WTC11 (cell line): Measurements from ENCODE around the gene FAM124B. TPM values are rescaled to one million over a fixed set of nuclear protein-coding genes. Genes with fewer than 3 reads are reported as not detected.

Source experiments
- ATAC-seq: fragments of 200-7000 bp; cut with Tn5 transposase; 2 replicates; pipeline ENCODE4 v1.10.0; 2021; ENCODE audit warnings: mild to moderate bottlenecking, moderate library complexity
- CTCF ChIA-PET: fragments of 300-600 bp; sonication (Branson Sonifier 250); formaldehyde crosslinking; loops from one replicate; lab custom pipeline; 2021; ENCODE audit warnings: antibody characterized with exemption; lab: Charles Lee
- POLR2A ChIA-PET: fragments of 350-600 bp; sonication (Branson Sonifier 250); formaldehyde crosslinking; loops from one replicate; lab custom pipeline; 2021; ENCODE audit warnings: antibody characterized with exemption; lab: Charles Lee
- DNase-seq: peaks from one replicate; pipeline ENCODE4 v3.0.0; 2021; ENCODE audit warnings: low spot score
- H3K27ac Mint-ChIP-seq: 2 replicates; pipeline ENCODE4 v1.8.0; 2021; ENCODE audit warnings: mixed read lengths
- H3K27me3 Mint-ChIP-seq: 2 replicates; pipeline ENCODE4 v1.8.0; 2021; ENCODE audit warnings: low read depth, mild to moderate bottlenecking, moderate library complexity, mixed read lengths
- H3K36me3 Mint-ChIP-seq: 2 replicates; pipeline ENCODE4 v1.8.0; 2021; ENCODE audit warnings: mixed read lengths
- H3K4me1 Mint-ChIP-seq: 2 replicates; pipeline ENCODE4 v1.8.0; 2022; ENCODE audit warnings: mixed read lengths
- H3K4me3 Mint-ChIP-seq: 2 replicates; pipeline ENCODE4 v1.8.0; 2021; ENCODE audit warnings: mild to moderate bottlenecking, moderate library complexity, mixed read lengths
- H3K9me3 Mint-ChIP-seq: 2 replicates; pipeline ENCODE4 v1.8.0; 2021; ENCODE audit warnings: mixed read lengths
- ATF1 ChIP-seq: sonication (generic); formaldehyde crosslinking; IDR thresholded peaks from 2 replicates; pipeline ENCODE4 v1.8.1; 2023; ENCODE audit warnings: mild to moderate bottlenecking, moderate library complexity, missing genetic modification reagents
- ATF6 ChIP-seq: sonication (generic); formaldehyde crosslinking; IDR thresholded peaks from 2 replicates; pipeline ENCODE4 v1.8.1; 2023; ENCODE audit warnings: mild to moderate bottlenecking, missing genetic modification reagents
- FOXK1 ChIP-seq: sonication (generic); formaldehyde crosslinking; IDR thresholded peaks from 2 replicates; pipeline ENCODE4 v1.8.0; 2022; ENCODE audit warnings: mild to moderate bottlenecking, moderate library complexity, missing genetic modification reagents
- HMGXB4 ChIP-seq: sonication (generic); formaldehyde crosslinking; IDR thresholded peaks from 2 replicates; pipeline ENCODE4 v1.8.1; 2023; ENCODE audit warnings: mild to moderate bottlenecking, moderate library complexity, missing genetic modification reagents
- NFATC4 ChIP-seq: fragments of 250-450 bp; sonication (Bioruptor Pico); IDR thresholded peaks from 2 replicates; pipeline ENCODE4 v1.9.0; 2021; ENCODE audit warnings: mild to moderate bottlenecking
- NFE2L1 ChIP-seq: sonication (generic); formaldehyde crosslinking; IDR thresholded peaks from 2 replicates; pipeline ENCODE4 v1.8.1; 2023; ENCODE audit warnings: missing genetic modification reagents
- NR1H2 ChIP-seq: sonication (generic); formaldehyde crosslinking; IDR thresholded peaks from 2 replicates; pipeline ENCODE4 v1.9.0; 2021; ENCODE audit warnings: mild to moderate bottlenecking, moderate library complexity, missing genetic modification reagents
- SMAD3 ChIP-seq: sonication (generic); formaldehyde crosslinking; IDR thresholded peaks from 2 replicates; pipeline ENCODE4 v1.8.0; 2022; ENCODE audit warnings: missing genetic modification reagents, mild to moderate bottlenecking, borderline replicate concordance
- ZMAT4 ChIP-seq: fragments of 250-450 bp; sonication (Bioruptor Pico); IDR thresholded peaks from 2 replicates; pipeline ENCODE4 v1.9.0; 2021; ENCODE audit warnings: mild to moderate bottlenecking
- ZNF138 ChIP-seq: sonication (generic); formaldehyde crosslinking; conservative IDR thresholded peaks from 2 replicates; pipeline ENCODE4 v1.8.1; 2022; ENCODE audit warnings: mild to moderate bottlenecking, moderate library complexity, missing genetic modification reagents
- ZNF263 ChIP-seq: sonication (generic); formaldehyde crosslinking; IDR thresholded peaks from 2 replicates; pipeline ENCODE4 v1.8.1; 2022; ENCODE audit warnings: low read depth, mild to moderate bottlenecking, moderate library complexity, missing genetic modification reagents
- ZNF512 ChIP-seq: sonication (generic); formaldehyde crosslinking; IDR thresholded peaks from 2 replicates; pipeline ENCODE4 v1.8.1; 2022; ENCODE audit warnings: missing genetic modification reagents, borderline replicate concordance
- total RNA-seq: library from RNA; stranded (reverse); gene quantifications from 3 replicates; pipeline ENCODE4 v1.2.3, GENCODE V29; 2021
- TF ChIP-seq, protein P1 (sequence below): fragments of 250-450 bp; sonication (Bioruptor Pico); IDR thresholded peaks from 2 replicates; pipeline ENCODE4 v1.9.0; 2021; ENCODE audit warnings: mild to moderate bottlenecking
- TF ChIP-seq, protein P2 (sequence below): sonication (generic); formaldehyde crosslinking; IDR thresholded peaks from 2 replicates; pipeline ENCODE4 v1.8.0; 2023; ENCODE audit warnings: missing genetic modification reagents

FAM124B gene
- total RNA-seq, 1 experiment from 2014 or later, result 3.7 TPM

- ChIA-PET CTCF (interaction anchor here (1.1 to 1.3 kb wide), 2 partner anchors 9 to 210 kb away, joined by 4 to 5 read pairs; no protein-coding TSS in a partner anchor), POLR2A (interaction anchor here (0.6 kb wide), 1 partner anchor 64 kb away, joined by 3 read pairs; no protein-coding TSS in a partner anchor)
- DNase-seq, result no peak
- ATAC-seq, result no peak
- Mint-ChIP-seq H3K4me1 (peaks cover 23% of the 10 kb centered on the region), H3K27me3 (peaks cover 11% of the 10 kb centered on the region), H3K27ac (peak overlapping the region; percentile 21; the same call in 1 of the 2 replicates), H3K4me3 (no peak overlapping the region; the same call in 1 of the 2 replicates), H3K36me3 (peaks cover 7% of the 10 kb centered on the region; the same call in 1 of the 2 replicates)
- TF ChIP-seq ATF1 (CRISPR knock-in tag) (no peak), HMGXB4 (no peak), ZMAT4 (no peak), NFE2L1 (CRISPR knock-in tag) (no peak), ZNF512 (no peak), NFATC4 (CRISPR knock-in tag) (no peak), SMAD3 (CRISPR knock-in tag) (no peak), ATF6 (CRISPR knock-in tag) (no peak), FOXK1 (CRISPR knock-in tag) (no peak), ZNF263 (CRISPR knock-in tag) (no peak)
- TF ChIP-seq, protein P1, sequence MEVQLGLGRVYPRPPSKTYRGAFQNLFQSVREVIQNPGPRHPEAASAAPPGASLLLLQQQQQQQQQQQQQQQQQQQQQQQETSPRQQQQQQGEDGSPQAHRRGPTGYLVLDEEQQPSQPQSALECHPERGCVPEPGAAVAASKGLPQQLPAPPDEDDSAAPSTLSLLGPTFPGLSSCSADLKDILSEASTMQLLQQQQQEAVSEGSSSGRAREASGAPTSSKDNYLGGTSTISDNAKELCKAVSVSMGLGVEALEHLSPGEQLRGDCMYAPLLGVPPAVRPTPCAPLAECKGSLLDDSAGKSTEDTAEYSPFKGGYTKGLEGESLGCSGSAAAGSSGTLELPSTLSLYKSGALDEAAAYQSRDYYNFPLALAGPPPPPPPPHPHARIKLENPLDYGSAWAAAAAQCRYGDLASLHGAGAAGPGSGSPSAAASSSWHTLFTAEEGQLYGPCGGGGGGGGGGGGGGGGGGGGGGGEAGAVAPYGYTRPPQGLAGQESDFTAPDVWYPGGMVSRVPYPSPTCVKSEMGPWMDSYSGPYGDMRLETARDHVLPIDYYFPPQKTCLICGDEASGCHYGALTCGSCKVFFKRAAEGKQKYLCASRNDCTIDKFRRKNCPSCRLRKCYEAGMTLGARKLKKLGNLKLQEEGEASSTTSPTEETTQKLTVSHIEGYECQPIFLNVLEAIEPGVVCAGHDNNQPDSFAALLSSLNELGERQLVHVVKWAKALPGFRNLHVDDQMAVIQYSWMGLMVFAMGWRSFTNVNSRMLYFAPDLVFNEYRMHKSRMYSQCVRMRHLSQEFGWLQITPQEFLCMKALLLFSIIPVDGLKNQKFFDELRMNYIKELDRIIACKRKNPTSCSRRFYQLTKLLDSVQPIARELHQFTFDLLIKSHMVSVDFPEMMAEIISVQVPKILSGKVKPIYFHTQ (CRISPR knock-in tag), result no peak
- TF ChIP-seq, protein P2, sequence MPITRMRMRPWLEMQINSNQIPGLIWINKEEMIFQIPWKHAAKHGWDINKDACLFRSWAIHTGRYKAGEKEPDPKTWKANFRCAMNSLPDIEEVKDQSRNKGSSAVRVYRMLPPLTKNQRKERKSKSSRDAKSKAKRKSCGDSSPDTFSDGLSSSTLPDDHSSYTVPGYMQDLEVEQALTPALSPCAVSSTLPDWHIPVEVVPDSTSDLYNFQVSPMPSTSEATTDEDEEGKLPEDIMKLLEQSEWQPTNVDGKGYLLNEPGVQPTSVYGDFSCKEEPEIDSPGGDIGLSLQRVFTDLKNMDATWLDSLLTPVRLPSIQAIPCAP, result no peak
- TF ChIP-seq, all 79 proteins: peak for 0
- H3K9me3 Mint-ChIP-seq, result peaks cover 15% of the 10 kb centered on the region
Measured at GRCh38 chr2:224440988-224441387, 39.1 kb upstream of the FAM124B start.

DNA sequence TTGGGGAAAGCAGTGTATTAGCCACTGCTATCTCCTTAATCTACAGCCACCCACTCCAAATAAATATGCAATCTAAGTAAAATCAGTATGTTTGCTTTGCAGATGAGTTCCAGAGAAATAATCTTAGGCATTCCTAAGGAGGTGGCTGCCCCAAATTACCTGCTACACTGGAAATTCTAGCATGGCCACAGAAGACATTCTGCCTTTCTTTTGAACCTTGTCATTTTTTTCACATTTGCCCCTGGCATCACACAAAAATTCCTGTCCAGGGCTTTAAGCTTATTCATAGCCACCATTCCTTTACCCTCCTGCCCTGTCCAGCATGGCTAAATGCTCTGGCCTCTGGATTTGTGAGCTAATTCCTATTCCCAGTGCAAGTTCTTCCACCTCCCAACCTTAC is 36.8 kb upstream of the FAM124B start:
- DNase-seq, result no peak
- Mint-ChIP-seq H3K4me1 (peaks cover 42% of the 10 kb centered on the region), H3K36me3 (peaks cover 7% of the 10 kb centered on the region; the same call in 1 of the 2 replicates), H3K4me3 (no peak overlapping the region)
- CTCF ChIA-PET, result interaction anchor here (1.1 kb wide), 2 partner anchors 11 to 212 kb away, joined by 3 read pairs; no protein-coding TSS in a partner anchor
- ATAC-seq, result no peak
- TF ChIP-seq NR1H2 (no peak), ZNF263 (CRISPR knock-in tag) (no peak), ZNF138 (CRISPR knock-in tag) (no peak)
- TF ChIP-seq, all 79 proteins: peak for 0
- peaks cover 15% of the 10 kb centered on the region for H3K9me3 Mint-ChIP-seq
- H3K27me3 Mint-ChIP-seq, result peaks cover 8% of the 10 kb centered on the region
- no peak overlapping the region for H3K27ac Mint-ChIP-seq
- POLR2A ChIA-PET, result interaction anchor here (0.7 kb wide), 1 partner anchor 488 kb away, joined by 3 read pairs; no protein-coding TSS in a partner anchor
